HCT116 (cell line): Measurements from ENCODE around the gene COPS3. TPM values are rescaled to one million over a fixed set of nuclear protein-coding genes. Genes with fewer than 3 reads are reported as not detected.

Source experiments
- ATAC-seq: fragments of 200-7000 bp; cut with Tn5 transposase; 2 replicates; pipeline ENCODE4 v1.9.1; 2020; ENCODE audit warnings: mild to moderate bottlenecking, moderate library complexity
- BruUV-seq: library from RNA; stranded (reverse); fragments of 400-500 nt; replicated peaks from 2 replicates; lab custom pipeline; 2021; lab: Mats Ljungman, UMichigan
- CTCF ChIA-PET: fragments of 300-600 bp; sonication (Branson Sonifier 250); formaldehyde crosslinking; loops from one replicate; lab custom pipeline; 2021; ENCODE audit warnings: antibody characterized with exemption; lab: Charles Lee
- POLR2A ChIA-PET: fragments of 300-600, 350-600 bp; sonication (Branson Sonifier 250); formaldehyde crosslinking; loops from one replicate; lab custom pipeline; 2021; ENCODE audit warnings: antibody characterized with exemption; lab: Charles Lee
- RAD21 ChIA-PET, 2 experiments: fragments of 300-600 bp; sonication (Branson Sonifier 250); formaldehyde crosslinking; loops; one replicate each; lab custom pipeline; 2023; ENCODE audit warnings: low total read pairs in 2 of 2; ENCODE audit not compliant: uncharacterized antibody in 2 of 2, unreplicated experiment in 2 of 2, low non-redundant PET in 1 of 2; lab: Charles Lee
- DNase-seq: peaks from one replicate; pipeline ENCODE4 v3.0.0-alpha.2; 2010; ENCODE audit warnings: low read depth, low spot score
- H2AFZ ChIP-seq: fragments of 200-600 bp; shearing (Covaris generic), sonication (generic); 2 replicates; pipeline ENCODE4 v1.6.1; 2017; ENCODE audit warnings: low read depth, mixed run types, mixed read lengths, antibody characterized with exemption, low read length; ENCODE audit not compliant: poor library complexity, severe bottlenecking
- H3K27ac ChIP-seq: 2 replicates; pipeline ENCODE4 v1.5.1; 2012; ENCODE audit warnings: low read depth, low read length
- H3K27me3 ChIP-seq: fragments of 200-600 bp; sonication (generic); 2 replicates; pipeline ENCODE4 v1.6.1; 2016; ENCODE audit warnings: mixed run types, low read length, mixed read lengths; ENCODE audit not compliant: insufficient read depth
- H3K36me3 ChIP-seq, 2 experiments: fragments of 200-500 bp in 1 of 2; fragments of 200-600 bp in 1 of 2; sonication (Bioruptor generic) in 1 of 2; sonication (generic) in 1 of 2; 2 replicates each; pipeline versions ENCODE4 v1.5.1 to v1.6.1; 2014 to 2016; ENCODE audit warnings: low read length in 2 of 2, inconsistent platforms in 1 of 2, mixed read lengths in 1 of 2, mixed run types in 1 of 2; ENCODE audit not compliant: insufficient read depth in 2 of 2, control insufficient read depth in 1 of 2
- H3K4me1 ChIP-seq, 2 experiments: fragments of 200-600 bp in 1 of 2; sonication (generic) in 1 of 2; 2 replicates each; pipeline versions ENCODE4 v1.5.1 to v1.6.1; 2012 to 2017; ENCODE audit warnings: low read length in 2 of 2, inconsistent platforms in 1 of 2, mild to moderate bottlenecking in 1 of 2, mixed read lengths in 1 of 2, mixed run types in 1 of 2, moderate library complexity in 1 of 2; ENCODE audit not compliant: insufficient read depth in 2 of 2, control insufficient read depth in 1 of 2
- H3K4me2 ChIP-seq: fragments of 200-600 bp; sonication (generic); 2 replicates; pipeline ENCODE4 v1.6.1; 2017; ENCODE audit warnings: mixed run types, low read length, mixed read lengths
- H3K4me3 ChIP-seq, 2 experiments: fragments of 200-600 bp in 1 of 2; sonication (generic) in 1 of 2; replicated peaks in 1 of 2; 2 replicates each; pipeline ENCODE4 v1.5.1; 2011 to 2016; ENCODE audit warnings: low read length in 2 of 2, control low read depth in 1 of 2, low read depth in 1 of 2, mild to moderate bottlenecking in 1 of 2, mixed read lengths in 1 of 2, mixed run types in 1 of 2
- H3K79me2 ChIP-seq: fragments of 200-600 bp; sonication (generic); 2 replicates; pipeline ENCODE4 v1.6.1; 2017; ENCODE audit warnings: mild to moderate bottlenecking, mixed run types, low read length, moderate library complexity, mixed read lengths; ENCODE audit not compliant: insufficient read depth
- H3K9ac ChIP-seq: fragments of 200-600 bp; sonication (generic); 2 replicates; pipeline ENCODE4 v1.6.1; 2016; ENCODE audit warnings: low read length, mixed read lengths
- H3K9me2 ChIP-seq: fragments of 200-600 bp; sonication (generic), shearing (Covaris generic); 2 replicates; pipeline ENCODE4 v1.6.1; 2017; ENCODE audit warnings: mixed run types, mild to moderate bottlenecking, moderate library complexity; ENCODE audit not compliant: insufficient read depth
- H3K9me3 ChIP-seq, 2 experiments: fragments of 200-500 bp in 1 of 2; fragments of 200-600 bp in 1 of 2; sonication (Bioruptor generic) in 1 of 2; sonication (generic) in 1 of 2; 2 replicates each; pipeline ENCODE4 v1.6.1; 2014 to 2017; ENCODE audit warnings: low read length in 2 of 2, mixed read lengths in 2 of 2, inconsistent platforms in 1 of 2, low read depth in 1 of 2, mild to moderate bottlenecking in 1 of 2, mixed run types in 1 of 2, moderate library complexity in 1 of 2; ENCODE audit not compliant: control insufficient read depth in 1 of 2, insufficient read depth in 1 of 2
- H4K20me1 ChIP-seq: fragments of 200-600 bp; sonication (generic), shearing (Covaris generic); 2 replicates; pipeline ENCODE4 v1.6.1; 2017; ENCODE audit warnings: mixed run types, mild to moderate bottlenecking, moderate library complexity; ENCODE audit not compliant: insufficient read depth
- CBX3 ChIP-seq: IDR thresholded peaks from 2 replicates; pipeline ENCODE4 v1.6.1; 2012; ENCODE audit warnings: low read depth
- ELF1 ChIP-seq: IDR thresholded peaks from 2 replicates; pipeline ENCODE4 v1.6.1; 2012; ENCODE audit warnings: low read depth, borderline replicate concordance
- EZH2 ChIP-seq: fragments of 200-600 bp; sonication (generic); IDR thresholded peaks from 2 replicates; pipeline ENCODE4 v1.6.1; 2017; ENCODE audit warnings: antibody characterized with exemption, mixed run types
- FOSL1 ChIP-seq: IDR thresholded peaks from 2 replicates; pipeline ENCODE4 v1.6.1; 2012; ENCODE audit warnings: low read depth
- JUND ChIP-seq: IDR thresholded peaks from 2 replicates; pipeline ENCODE4 v1.6.1; 2012
- POLR2A ChIP-seq: IDR thresholded peaks from 2 replicates; pipeline ENCODE4 v1.7.0; 2011; ENCODE audit warnings: borderline replicate concordance; ENCODE audit not compliant: insufficient read depth, insufficient read length; ENCODE audit errors: extremely low read depth
- POLR2AphosphoS5 ChIP-seq: IDR thresholded peaks from 2 replicates; pipeline ENCODE4 v1.6.1; 2011; ENCODE audit warnings: mild to moderate bottlenecking, low read depth, low read length, moderate library complexity
- RAD21 ChIP-seq: IDR thresholded peaks from 2 replicates; pipeline ENCODE4 v1.6.1; 2012; ENCODE audit warnings: low read depth, mild to moderate bottlenecking
- SP1 ChIP-seq: IDR thresholded peaks from 2 replicates; pipeline ENCODE4 v1.6.1; 2012; ENCODE audit warnings: low read depth
- TCF7L2 ChIP-seq: IDR thresholded peaks from 2 replicates; pipeline ENCODE4 v1.7.0; 2011; ENCODE audit warnings: borderline replicate concordance, inconsistent platforms; ENCODE audit not compliant: insufficient read depth, insufficient read length; ENCODE audit errors: extremely low read depth
- ZNF274 ChIP-seq: fragments of 200-500 bp; sonication (Bioruptor generic); IDR thresholded peaks from 2 replicates; pipeline ENCODE4 v1.6.1; 2014; ENCODE audit warnings: mild to moderate bottlenecking, low read depth, low read length, inconsistent platforms
- intact Hi-C: fragments of 100-400 bp; cut with micrococcal nuclease; formaldehyde crosslinking; loops from 2 replicates; pipeline ENCODE4 v1.10.0; 2022
- total RNA-seq: library from RNA; stranded (reverse); gene quantifications from one replicate; pipeline ENCODE4 v1.2.1, GENCODE V29; 2021; ENCODE audit not compliant: unreplicated experiment
- TF ChIP-seq, protein P1 (sequence below): IDR thresholded peaks from 2 replicates; pipeline ENCODE4 v1.6.1; 2011; ENCODE audit warnings: mild to moderate bottlenecking, low read length, moderate library complexity; ENCODE audit not compliant: insufficient replicate concordance; ENCODE audit errors: extremely low read depth
- TF ChIP-seq, protein P2 (sequence below): IDR thresholded peaks from 2 replicates; pipeline ENCODE4 v1.6.1; 2012; ENCODE audit warnings: low read depth

COPS3 gene
- total RNA-seq, 1 experiment from 2014 or later = 99.0 TPM

GRCh38 chr17:17220529-17220928 lies 60.5 kb downstream of the COPS3 start:
- Histone ChIP-seq H2AFZ (no peak overlapping the region), H3K4me1 (no peaks in the 10 kb centered on the region), H3K4me3 (no peak overlapping the region), H3K36me3 (peaks cover 17 to 37% of the 10 kb centered on the region in 2 experiments), H3K27me3 (no peaks in the 10 kb centered on the region), H3K27ac (no peak overlapping the region), H3K9me2 (no peaks in the 10 kb centered on the region), H3K79me2 (no peaks in the 10 kb centered on the region), H3K9me3 (no peaks in the 10 kb centered on the region), H3K9ac (no peak overlapping the region), H3K4me2 (no peak overlapping the region), H4K20me1 (no peaks in the 10 kb centered on the region)
- ATAC-seq = no peak
- DNase-seq = no peak
- ChIA-PET CTCF (no interaction called here), POLR2A (no interaction called here), RAD21 (no interaction called here)
- TF ChIP-seq CBX3 (no peak), FOSL1 (no peak), POLR2A (no peak), EZH2 (no peak), SP1 (no peak), RAD21 (no peak), ZNF274 (no peak), POLR2AphosphoS5 (no peak), JUND (no peak), TCF7L2 (no peak), ELF1 (no peak)
- TF ChIP-seq, protein P1, sequence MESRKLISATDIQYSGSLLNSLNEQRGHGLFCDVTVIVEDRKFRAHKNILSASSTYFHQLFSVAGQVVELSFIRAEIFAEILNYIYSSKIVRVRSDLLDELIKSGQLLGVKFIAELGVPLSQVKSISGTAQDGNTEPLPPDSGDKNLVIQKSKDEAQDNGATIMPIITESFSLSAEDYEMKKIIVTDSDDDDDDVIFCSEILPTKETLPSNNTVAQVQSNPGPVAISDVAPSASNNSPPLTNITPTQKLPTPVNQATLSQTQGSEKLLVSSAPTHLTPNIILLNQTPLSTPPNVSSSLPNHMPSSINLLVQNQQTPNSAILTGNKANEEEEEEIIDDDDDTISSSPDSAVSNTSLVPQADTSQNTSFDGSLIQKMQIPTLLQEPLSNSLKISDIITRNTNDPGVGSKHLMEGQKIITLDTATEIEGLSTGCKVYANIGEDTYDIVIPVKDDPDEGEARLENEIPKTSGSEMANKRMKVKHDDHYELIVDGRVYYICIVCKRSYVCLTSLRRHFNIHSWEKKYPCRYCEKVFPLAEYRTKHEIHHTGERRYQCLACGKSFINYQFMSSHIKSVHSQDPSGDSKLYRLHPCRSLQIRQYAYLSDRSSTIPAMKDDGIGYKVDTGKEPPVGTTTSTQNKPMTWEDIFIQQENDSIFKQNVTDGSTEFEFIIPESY = no peak
- TF ChIP-seq, protein P2, sequence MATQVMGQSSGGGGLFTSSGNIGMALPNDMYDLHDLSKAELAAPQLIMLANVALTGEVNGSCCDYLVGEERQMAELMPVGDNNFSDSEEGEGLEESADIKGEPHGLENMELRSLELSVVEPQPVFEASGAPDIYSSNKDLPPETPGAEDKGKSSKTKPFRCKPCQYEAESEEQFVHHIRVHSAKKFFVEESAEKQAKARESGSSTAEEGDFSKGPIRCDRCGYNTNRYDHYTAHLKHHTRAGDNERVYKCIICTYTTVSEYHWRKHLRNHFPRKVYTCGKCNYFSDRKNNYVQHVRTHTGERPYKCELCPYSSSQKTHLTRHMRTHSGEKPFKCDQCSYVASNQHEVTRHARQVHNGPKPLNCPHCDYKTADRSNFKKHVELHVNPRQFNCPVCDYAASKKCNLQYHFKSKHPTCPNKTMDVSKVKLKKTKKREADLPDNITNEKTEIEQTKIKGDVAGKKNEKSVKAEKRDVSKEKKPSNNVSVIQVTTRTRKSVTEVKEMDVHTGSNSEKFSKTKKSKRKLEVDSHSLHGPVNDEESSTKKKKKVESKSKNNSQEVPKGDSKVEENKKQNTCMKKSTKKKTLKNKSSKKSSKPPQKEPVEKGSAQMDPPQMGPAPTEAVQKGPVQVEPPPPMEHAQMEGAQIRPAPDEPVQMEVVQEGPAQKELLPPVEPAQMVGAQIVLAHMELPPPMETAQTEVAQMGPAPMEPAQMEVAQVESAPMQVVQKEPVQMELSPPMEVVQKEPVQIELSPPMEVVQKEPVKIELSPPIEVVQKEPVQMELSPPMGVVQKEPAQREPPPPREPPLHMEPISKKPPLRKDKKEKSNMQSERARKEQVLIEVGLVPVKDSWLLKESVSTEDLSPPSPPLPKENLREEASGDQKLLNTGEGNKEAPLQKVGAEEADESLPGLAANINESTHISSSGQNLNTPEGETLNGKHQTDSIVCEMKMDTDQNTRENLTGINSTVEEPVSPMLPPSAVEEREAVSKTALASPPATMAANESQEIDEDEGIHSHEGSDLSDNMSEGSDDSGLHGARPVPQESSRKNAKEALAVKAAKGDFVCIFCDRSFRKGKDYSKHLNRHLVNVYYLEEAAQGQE = no peak
- intact Hi-C loops = no loop called here
- BruUV-seq = no TSS peak
